GM12878 (cell line): ENCODE results near the gene STXBP3. TPM values are rescaled to one million over a fixed set of nuclear protein-coding genes. Genes with fewer than 3 reads are reported as not detected.

Experiments
- ATAC-seq: fragments of 200-7000 bp; cut with Tn5 transposase; 3 replicates; pipeline ENCODE4 v1.9.1; 2020; ENCODE audit warnings: mild to moderate bottlenecking, moderate library complexity
- BruUV-seq: library from RNA; stranded (reverse); fragments of 400-500 nt; replicated peaks from 2 replicates; lab custom pipeline; 2021; lab: Mats Ljungman, UMichigan
- CTCF ChIA-PET: fragments of 300-600 bp; sonication (Branson Sonifier 250); formaldehyde crosslinking; extraction: SDS; loops from one replicate; lab custom pipeline; 2021; ENCODE audit warnings: inconsistent platforms; lab: Yijun Ruan, JAX
- POLR2A ChIA-PET: fragments of 350-600 bp; formaldehyde crosslinking; extraction: SDS; loops from one replicate; lab custom pipeline; 2021; ENCODE audit warnings: inconsistent platforms; lab: Charles Lee
- RAD21 ChIA-PET: fragments of 300-600 bp; sonication (Branson Sonifier 250); formaldehyde crosslinking; loops from one replicate; lab custom pipeline; 2023; ENCODE audit warnings: antibody characterized with exemption; ENCODE audit not compliant: unreplicated experiment; lab: Charles Lee
- SMC1A ChIA-PET: fragments of 300-600 bp; sonication (Branson Sonifier 250); formaldehyde crosslinking; loops from one replicate; lab custom pipeline; 2023; ENCODE audit not compliant: unreplicated experiment, uncharacterized antibody; lab: Charles Lee
- DNase-seq: peaks from one replicate; pipeline ENCODE4 v3.0.0-alpha.2; 2011; ENCODE audit warnings: low read depth, low spot score
- FAIRE-seq: peaks from 3 replicates; lab custom pipeline; 2011; peaks lifted over from hg19 to GRCh38; lab: Jason Lieb, UNC
- H2AFZ ChIP-seq: 2 replicates; pipeline ENCODE4 v1.6.0; 2011; ENCODE audit warnings: low read depth, low read length, control low read depth; ENCODE audit not compliant: control insufficient read depth
- H3K27ac ChIP-seq: 2 replicates; pipeline ENCODE4 v1.5.1; 2011; ENCODE audit warnings: control low read depth; ENCODE audit not compliant: control insufficient read depth, insufficient read depth
- H3K27me3 ChIP-seq, 2 experiments: replicated peaks in 1 of 2; 2 replicates each; pipeline versions ENCODE4 v1.6.0 to v1.6.1; 2011; ENCODE audit warnings: low read length in 1 of 2; ENCODE audit not compliant: control insufficient read depth in 2 of 2, insufficient read depth in 2 of 2
- H3K36me3 ChIP-seq, 2 experiments: 2 replicates each; pipeline ENCODE4 v1.5.1; 2011; ENCODE audit warnings: low read length in 1 of 2; ENCODE audit not compliant: control insufficient read depth in 2 of 2, insufficient read depth in 2 of 2
- H3K4me1 ChIP-seq: 2 replicates; pipeline ENCODE4 v1.6.1; 2011; ENCODE audit warnings: mild to moderate bottlenecking, low read length, moderate library complexity, mixed read lengths; ENCODE audit not compliant: control insufficient read depth, insufficient read depth
- H3K4me2 ChIP-seq: 2 replicates; pipeline ENCODE4 v1.6.0; 2011; ENCODE audit warnings: control low read depth; ENCODE audit not compliant: control insufficient read depth, insufficient read depth
- H3K4me3 ChIP-seq: fragments of 200-600 bp; sonication (generic); 2 replicates; pipeline ENCODE4 v1.5.1; 2016
- H3K79me2 ChIP-seq: 2 replicates; pipeline ENCODE4 v1.6.0; 2011; ENCODE audit warnings: low read length; ENCODE audit not compliant: control insufficient read depth, insufficient read depth
- H3K9ac ChIP-seq: 2 replicates; pipeline ENCODE4 v1.8.0; 2011; ENCODE audit warnings: low read length, control low read depth, mixed read lengths; ENCODE audit not compliant: control insufficient read depth, insufficient read depth
- H3K9me3 ChIP-seq: replicated peaks from 3 replicates; pipeline ENCODE4 v1.5.1; 2011; ENCODE audit warnings: mild to moderate bottlenecking, low read length; ENCODE audit not compliant: control insufficient read depth, insufficient read depth
- H4K20me1 ChIP-seq: 2 replicates; pipeline ENCODE4 v1.6.0; 2011; ENCODE audit not compliant: control insufficient read depth, insufficient read depth
- ATF7 ChIP-seq: fragments of 450-650 bp; IDR thresholded peaks from 2 replicates; pipeline ENCODE4 v1.6.1; 2016; ENCODE audit warnings: low read depth, mild to moderate bottlenecking
- BHLHE40 ChIP-seq, 2 experiments: fragments of 450-650 bp in 1 of 2; IDR thresholded peaks; 2 replicates each; pipeline ENCODE4 v1.6.1; 2011 to 2017; ENCODE audit warnings: low read depth in 2 of 2, borderline replicate concordance in 1 of 2, improper control_type of control experiment in 1 of 2, low read length in 1 of 2, mild to moderate bottlenecking in 1 of 2
- FOXK2 ChIP-seq: fragments of 450-650 bp; IDR thresholded peaks from 2 replicates; pipeline ENCODE4 v1.6.1; 2017; ENCODE audit warnings: mild to moderate bottlenecking, moderate library complexity
- KDM1A ChIP-seq: fragments of 200-600 bp; sonication (generic); IDR thresholded peaks from 2 replicates; pipeline ENCODE4 v1.6.1; 2016; ENCODE audit warnings: borderline replicate concordance
- MYB ChIP-seq: fragments of 150-350 bp; IDR thresholded peaks from 2 replicates; pipeline ENCODE4 v1.6.1; 2014; ENCODE audit warnings: mild to moderate bottlenecking, low read depth, low read length, borderline replicate concordance
- NFXL1 ChIP-seq: fragments of 450-650 bp; IDR thresholded peaks from 2 replicates; pipeline ENCODE4 v1.6.1; 2017; ENCODE audit warnings: antibody characterized with exemption, mild to moderate bottlenecking, borderline replicate concordance
- NFYB ChIP-seq: IDR thresholded peaks from 2 replicates; pipeline ENCODE4 v1.6.1; 2011; ENCODE audit warnings: low read depth, mild to moderate bottlenecking, low read length, improper control_type of control experiment, moderate library complexity; ENCODE audit not compliant: insufficient read depth
- NR2F1 ChIP-seq: fragments of 450-650 bp; conservative IDR thresholded peaks from 2 replicates; pipeline ENCODE4 v1.6.1; 2017; ENCODE audit warnings: mild to moderate bottlenecking
- SMAD1 ChIP-seq: fragments of 450-650 bp; IDR thresholded peaks from 2 replicates; pipeline ENCODE4 v1.6.1; 2018; ENCODE audit warnings: mild to moderate bottlenecking, low read depth; ENCODE audit not compliant: partially characterized antibody
- TAF1 ChIP-seq: IDR thresholded peaks from 2 replicates; pipeline ENCODE4 v1.6.1; 2011; ENCODE audit warnings: mild to moderate bottlenecking, low read depth, low read length, borderline replicate concordance
- TARDBP ChIP-seq: IDR thresholded peaks from 2 replicates; pipeline ENCODE4 v1.6.1; 2016; ENCODE audit warnings: borderline replicate concordance
- TCF12 ChIP-seq: IDR thresholded peaks from 2 replicates; pipeline ENCODE4 v1.6.1; 2011; ENCODE audit warnings: low read depth, mild to moderate bottlenecking, low read length
- TCF3 ChIP-seq: IDR thresholded peaks from 2 replicates; pipeline ENCODE4 v1.6.1; 2012; ENCODE audit warnings: low read depth, mild to moderate bottlenecking, low read length, borderline replicate concordance; ENCODE audit not compliant: insufficient read depth
- ZNF207 ChIP-seq: fragments of 450-650 bp; IDR thresholded peaks from 2 replicates; pipeline ENCODE4 v1.6.1; 2014; ENCODE audit warnings: antibody characterized with exemption, mild to moderate bottlenecking, borderline replicate concordance
- whole genome bisulfite sequencing: methylation state at CpG from one replicate; pipeline ENCODE4 v1.1.6; 2016; ENCODE audit warnings: low lambda C conversion rate; ENCODE audit not compliant: insufficient replicate concordance, insufficient coverage; ENCODE audit errors: missing lambda C conversion rate; 5-methylcytosine and 5-hydroxymethylcytosine counted together
- in situ Hi-C: fragments of 300-500 bp; cut with MboI; formaldehyde crosslinking; loops from 9 replicates; pipeline ENCODE4 v1.14.3; 2018; ENCODE audit warnings: mixed read lengths
- intact Hi-C: fragments of 100-400 bp; cut with micrococcal nuclease; formaldehyde crosslinking; loops from one replicate; pipeline ENCODE4 v1.14.2; 2022; ENCODE audit not compliant: unreplicated experiment
- polyA plus RNA-seq, 11 experiments: library from polyadenylated mRNA; depleted of rRNA in 4 of 11; unstranded in 6 of 11; stranded (reverse) in 5 of 11; fragments of >200 nt; fragmentation: Nextera tagmentation in 4 of 11; fragmentation: Illumina TruSeq in 1 of 11; extraction: Ambion mirVana in 4 of 11; extraction: Trizol in 1 of 11; gene quantifications; 1 replicate in 1 of 11; 2 replicates in 10 of 11; pipeline versions ENCODE4 v1.2.1 to v1.2.3, GENCODE V29; 2011 to 2016; ENCODE audit warnings: inconsistent platforms in 2 of 11, missing spikeins in 2 of 11, low read depth in 1 of 11
- total RNA-seq, 4 experiments: library from RNA; depleted of rRNA in 3 of 4; stranded (reverse); fragments of >200 nt in 3 of 4; fragmentation: Illumina TruSeq in 1 of 4; extraction: Trizol in 1 of 4; gene quantifications; 2 replicates each; pipeline versions ENCODE4 v1.2.1 to v1.2.3, GENCODE V29; 2013 to 2021
- TF ChIP-seq, protein P1 (sequence below): IDR thresholded peaks from 2 replicates; pipeline ENCODE4 v1.6.1; 2011; ENCODE audit warnings: mild to moderate bottlenecking, low read depth, low read length, moderate library complexity; ENCODE audit not compliant: insufficient replicate concordance
- TF ChIP-seq, protein P2 (sequence below): IDR thresholded peaks from 2 replicates; pipeline ENCODE4 v1.6.1; 2011; ENCODE audit warnings: borderline replicate concordance, low read depth, mild to moderate bottlenecking, moderate library complexity, mixed read lengths, low read length; ENCODE audit not compliant: insufficient read depth; ENCODE audit errors: extremely low read length
- TF ChIP-seq, protein P3 (sequence below): IDR thresholded peaks from 2 replicates; pipeline ENCODE4 v1.6.1; 2011; ENCODE audit warnings: low read depth, low read length, improper control_type of control experiment, borderline replicate concordance
- TF ChIP-seq, protein P4 (sequence below): IDR thresholded peaks from 2 replicates; pipeline ENCODE4 v1.6.1; 2012; ENCODE audit warnings: low read depth, low read length, improper control_type of control experiment

Gene STXBP3
- total and polyA plus RNA-seq, 10 of the 15 experiments (the other 5 are each of a cell fraction or from before 2014, with no cell fraction given): 19.6 to 35.1 (median 27.3) TPM

DNA sequence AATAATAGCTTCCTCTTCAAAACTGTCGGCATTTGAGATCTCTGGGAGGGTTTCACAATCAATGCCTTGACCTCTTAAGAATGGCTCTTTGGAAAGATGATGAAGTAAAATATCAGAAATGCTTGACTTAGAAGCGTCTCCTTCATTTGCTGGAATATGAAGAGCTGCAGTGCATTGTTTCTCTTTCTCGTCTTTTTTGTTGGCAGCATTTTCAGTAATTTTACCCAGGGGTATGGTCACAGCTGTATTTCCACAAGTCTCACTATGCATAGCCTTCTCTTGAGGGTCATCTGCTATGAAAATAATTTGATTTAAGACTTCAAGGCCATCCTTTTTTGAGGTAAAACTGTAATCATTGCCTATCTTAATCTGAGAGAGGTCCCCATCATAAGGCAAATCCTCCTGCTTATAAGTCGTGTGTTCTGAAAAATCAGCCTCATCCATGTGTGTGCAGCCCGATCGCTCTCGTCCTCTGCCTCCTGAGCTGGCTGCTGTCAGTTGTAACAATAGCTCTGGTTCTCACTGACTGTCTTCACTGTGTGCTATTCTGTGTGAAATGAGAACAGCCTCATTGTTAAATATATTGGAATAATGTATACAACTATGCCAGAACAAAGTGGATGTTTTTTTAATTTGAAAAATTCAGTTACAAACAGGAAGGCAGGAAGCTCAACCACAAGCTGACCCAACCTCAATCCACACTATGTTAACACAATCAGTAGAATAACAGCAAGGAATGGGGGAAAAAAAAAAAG is 105.9 kb downstream of the STXBP3 start:
- in situ Hi-C loops: no loop called here
- RAD21 ChIA-PET: no interaction called here
- WGBS: 35% methylated on average over 7 of the region's 7 CpGs
- no peak overlapping the region for H3K4me2 ChIP-seq
- SMC1A ChIA-PET: interaction anchor here (0.6 to 1.9 kb wide), 6 partner anchors 9 to 60 kb away, joined by 4 to 5 read pairs (median 4); no protein-coding TSS in a partner anchor
- FAIRE-seq (no peak), DNase-seq (no peak), ATAC-seq (no peak)
- intact Hi-C loops: no loop called here
- CTCF ChIA-PET: interaction anchor here (1.0 to 2.4 kb wide), 3 partner anchors 12 to 47 kb away, joined by 3 to 10 read pairs (median 4); no protein-coding TSS in a partner anchor
- H2AFZ ChIP-seq: no peak overlapping the region
- POLR2A ChIA-PET: no interaction called here
- no peaks in the 10 kb centered on the region for H3K79me2 ChIP-seq
- H3K4me1 ChIP-seq: no peaks in the 10 kb centered on the region
- no peak overlapping the region for H3K27ac ChIP-seq
- H3K27me3 ChIP-seq: no peaks in the 10 kb centered on the region; a peak in 2 of 4 replicates
- no peak overlapping the region for H3K4me3 ChIP-seq
- BruUV-seq: no TSS peak
- H3K9me3 ChIP-seq: no peaks in the 10 kb centered on the region
- H4K20me1 ChIP-seq: no peaks in the 10 kb centered on the region
- no peaks in the 10 kb centered on the region for H3K36me3 ChIP-seq
- H3K9ac ChIP-seq: no peak overlapping the region
- no peak for TF ChIP-seq NFXL1
- TF ChIP-seq, protein P1, sequence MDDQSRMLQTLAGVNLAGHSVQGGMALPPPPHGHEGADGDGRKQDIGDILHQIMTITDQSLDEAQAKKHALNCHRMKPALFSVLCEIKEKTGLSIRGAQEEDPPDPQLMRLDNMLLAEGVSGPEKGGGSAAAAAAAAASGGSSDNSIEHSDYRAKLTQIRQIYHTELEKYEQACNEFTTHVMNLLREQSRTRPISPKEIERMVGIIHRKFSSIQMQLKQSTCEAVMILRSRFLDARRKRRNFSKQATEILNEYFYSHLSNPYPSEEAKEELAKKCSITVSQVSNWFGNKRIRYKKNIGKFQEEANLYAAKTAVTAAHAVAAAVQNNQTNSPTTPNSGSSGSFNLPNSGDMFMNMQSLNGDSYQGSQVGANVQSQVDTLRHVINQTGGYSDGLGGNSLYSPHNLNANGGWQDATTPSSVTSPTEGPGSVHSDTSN: no peak
- no peak for TF ChIP-seq TAF1
- TF ChIP-seq, protein P2, sequence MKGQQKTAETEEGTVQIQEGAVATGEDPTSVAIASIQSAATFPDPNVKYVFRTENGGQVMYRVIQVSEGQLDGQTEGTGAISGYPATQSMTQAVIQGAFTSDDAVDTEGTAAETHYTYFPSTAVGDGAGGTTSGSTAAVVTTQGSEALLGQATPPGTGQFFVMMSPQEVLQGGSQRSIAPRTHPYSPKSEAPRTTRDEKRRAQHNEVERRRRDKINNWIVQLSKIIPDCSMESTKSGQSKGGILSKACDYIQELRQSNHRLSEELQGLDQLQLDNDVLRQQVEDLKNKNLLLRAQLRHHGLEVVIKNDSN: no peak
- no peak for TF ChIP-seq TCF3
- no peak for TF ChIP-seq TARDBP
- TF ChIP-seq NR2F1: no peak
- no peak for TF ChIP-seq FOXK2
- TF ChIP-seq SMAD1: no peak
- TF ChIP-seq KDM1A: no peak
- TF ChIP-seq, protein P3, sequence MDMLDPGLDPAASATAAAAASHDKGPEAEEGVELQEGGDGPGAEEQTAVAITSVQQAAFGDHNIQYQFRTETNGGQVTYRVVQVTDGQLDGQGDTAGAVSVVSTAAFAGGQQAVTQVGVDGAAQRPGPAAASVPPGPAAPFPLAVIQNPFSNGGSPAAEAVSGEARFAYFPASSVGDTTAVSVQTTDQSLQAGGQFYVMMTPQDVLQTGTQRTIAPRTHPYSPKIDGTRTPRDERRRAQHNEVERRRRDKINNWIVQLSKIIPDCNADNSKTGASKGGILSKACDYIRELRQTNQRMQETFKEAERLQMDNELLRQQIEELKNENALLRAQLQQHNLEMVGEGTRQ: no peak
- TF ChIP-seq TCF12: no peak
- TF ChIP-seq MYB: no peak
- no peak for TF ChIP-seq NFYB
- TF ChIP-seq ZNF207: no peak
- TF ChIP-seq BHLHE40 (IDR thresholded peaks at IDR 0.05; ENCODE audit: borderline replicate concordance in 1 of 2, low read depth in 2 of 2, low read length in 1 of 2): no peak
- TF ChIP-seq ATF7: no peak
- TF ChIP-seq, protein P4, sequence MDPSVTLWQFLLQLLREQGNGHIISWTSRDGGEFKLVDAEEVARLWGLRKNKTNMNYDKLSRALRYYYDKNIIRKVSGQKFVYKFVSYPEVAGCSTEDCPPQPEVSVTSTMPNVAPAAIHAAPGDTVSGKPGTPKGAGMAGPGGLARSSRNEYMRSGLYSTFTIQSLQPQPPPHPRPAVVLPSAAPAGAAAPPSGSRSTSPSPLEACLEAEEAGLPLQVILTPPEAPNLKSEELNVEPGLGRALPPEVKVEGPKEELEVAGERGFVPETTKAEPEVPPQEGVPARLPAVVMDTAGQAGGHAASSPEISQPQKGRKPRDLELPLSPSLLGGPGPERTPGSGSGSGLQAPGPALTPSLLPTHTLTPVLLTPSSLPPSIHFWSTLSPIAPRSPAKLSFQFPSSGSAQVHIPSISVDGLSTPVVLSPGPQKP: no peak
